Stimulated activated CD4-positive, alpha-beta T cell treated with anti-CD3 and anti-CD28 coated beads, Interleukin-12 subunit alpha, Interleukin-12 subunit beta, amount 100 ng/mL, for 4 hours (primary cell): Measurements from ENCODE around the gene TXLNA.

Experiments
- DNase-seq: peaks from one replicate; pipeline ENCODE4 v3.0.0-alpha.2; 2020

TXLNA gene

GRCh38 chr1:32215629-32216480, 36.4 kb downstream of the TXLNA start:
- DNase-seq: peak; percentile 51

GRCh38 chr1:32216566-32216965, 37.1 kb downstream of the TXLNA start:
- DNase-seq: no peak

DNA sequence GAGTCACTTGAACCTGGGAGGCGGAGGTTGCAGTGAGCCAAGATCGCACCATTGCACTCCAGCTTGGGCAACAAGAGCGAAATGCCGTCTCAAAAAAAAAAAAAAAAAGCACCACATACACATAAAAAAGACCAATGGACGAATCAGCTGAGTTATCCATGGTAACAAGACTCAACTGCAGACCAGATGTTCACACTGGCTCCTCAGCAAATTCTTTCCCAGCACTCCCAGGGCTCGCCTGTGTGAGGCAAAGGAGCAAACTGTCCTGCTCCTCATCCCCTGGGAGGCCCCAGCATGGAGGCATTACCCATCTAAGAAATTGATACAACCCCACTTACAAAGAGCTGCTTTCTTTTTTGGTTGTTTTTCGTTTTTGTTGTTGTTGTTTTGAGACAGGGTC, 39.5 kb downstream of the TXLNA start:
- no peak for DNase-seq

DNA sequence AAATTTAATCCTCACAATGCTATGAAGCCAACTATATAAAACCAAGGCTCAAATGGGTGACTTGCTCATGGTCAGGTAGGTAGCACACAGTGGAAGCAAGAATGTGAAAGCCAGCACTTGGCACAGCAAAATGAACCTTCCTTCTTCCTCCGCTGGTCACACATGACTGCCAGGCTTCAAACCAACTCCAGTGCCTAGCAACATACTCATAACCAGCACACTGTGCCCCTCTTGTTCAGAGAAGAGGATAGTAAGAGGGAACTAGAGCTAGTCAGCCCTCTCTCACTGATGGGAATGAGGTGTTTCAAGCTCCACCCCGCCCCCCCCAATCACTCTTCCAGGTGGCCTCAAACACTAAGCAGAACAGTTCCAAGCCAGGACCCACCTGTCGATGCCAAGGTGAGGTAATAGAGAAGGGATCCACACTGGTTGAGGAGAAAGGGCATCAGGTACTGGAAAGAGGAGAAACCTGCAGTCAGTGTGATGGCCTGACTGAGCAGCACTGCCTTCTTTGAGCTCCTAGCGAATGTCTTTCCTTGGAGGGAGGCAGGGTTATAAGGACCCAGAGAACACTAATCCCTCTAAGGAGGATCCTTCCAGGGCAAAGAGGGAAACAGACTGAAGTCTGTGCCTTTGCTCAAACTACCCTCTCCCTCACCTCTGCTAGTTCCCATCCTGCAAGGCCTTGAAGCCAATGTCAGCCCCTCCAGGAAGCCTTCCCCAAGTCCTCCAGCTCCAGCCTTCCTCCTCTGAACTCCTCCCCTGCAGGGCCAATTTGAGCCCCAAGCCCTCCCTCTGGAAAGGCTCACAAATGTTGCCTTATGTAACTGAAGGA, 41.5 kb downstream of the TXLNA start:
- no peak for DNase-seq

DNA sequence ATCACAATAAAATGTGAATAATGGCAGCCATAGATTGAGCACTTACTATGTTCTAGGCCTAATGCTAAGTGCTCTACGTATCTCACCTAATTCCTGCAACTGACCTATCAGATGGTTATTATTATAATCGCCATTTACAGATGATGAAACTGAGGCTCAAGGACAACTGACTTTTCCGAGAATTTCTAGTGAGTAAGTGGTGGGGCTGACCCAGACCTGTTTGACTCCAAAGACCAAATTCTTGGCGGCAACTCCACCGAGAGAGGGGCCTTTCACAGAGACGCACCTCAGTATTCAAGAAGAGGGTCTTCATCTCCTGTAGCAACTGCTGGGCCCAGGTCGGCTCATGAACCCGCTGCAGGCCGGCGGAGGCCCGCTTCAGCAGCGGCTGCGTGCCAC, 42.1 kb downstream of the TXLNA start:
- DNase-seq: no peak

DNA sequence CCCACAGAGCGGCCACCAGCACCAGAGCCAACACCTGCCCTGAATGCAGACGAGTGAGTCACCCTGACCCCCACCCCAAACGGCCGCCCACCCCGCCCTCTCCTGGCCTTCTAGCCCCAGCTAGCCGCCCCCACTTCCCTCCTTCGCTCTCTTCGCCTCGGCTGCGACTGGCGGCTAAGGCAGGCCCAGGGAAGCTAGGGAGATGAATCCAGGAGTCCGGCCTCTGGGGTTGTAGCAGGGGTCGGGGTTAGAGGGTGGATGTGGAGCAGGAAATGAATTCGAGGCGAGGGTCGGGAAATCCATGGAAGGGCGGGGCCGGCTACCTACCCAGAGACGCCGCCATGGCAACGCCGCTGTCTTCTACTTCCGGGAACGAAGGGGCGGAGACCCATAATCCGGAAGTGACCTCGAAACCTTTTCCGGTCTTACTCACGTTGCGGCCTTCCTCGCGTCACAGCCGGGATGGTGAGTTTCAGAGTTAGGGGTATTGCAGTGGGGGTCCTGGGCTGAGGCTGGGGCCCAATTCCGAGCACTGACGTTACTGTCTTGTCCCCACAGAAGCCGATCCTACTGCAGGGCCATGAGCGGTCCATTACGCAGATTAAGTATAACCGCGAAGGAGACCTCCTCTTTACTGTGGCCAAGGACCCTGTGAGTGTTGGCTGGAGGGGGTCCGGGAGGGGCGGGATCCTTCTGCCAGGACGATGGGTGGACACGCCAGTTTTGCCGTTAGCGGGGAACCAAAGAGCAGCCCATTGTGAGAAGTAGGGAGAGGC, 42.7 kb downstream of the TXLNA start, which contains the start of the genes EIF3I and TMEM234:
Gene EIF3I, plus strand, starts transcription at position 428 of the 776 bp plus-strand sequence. Its CDS starts 35 bp downstream, at position 463.
Gene TMEM234, minus strand, starts transcription at position 374 of the 776 bp plus-strand sequence. Its CDS starts 31 bp downstream, at position 343.
- DNase-seq: peak; percentile 85

- no peak for DNase-seq
Observed at GRCh38 chr1:32223683-32224082, 44.2 kb downstream of the TXLNA start.

DNA sequence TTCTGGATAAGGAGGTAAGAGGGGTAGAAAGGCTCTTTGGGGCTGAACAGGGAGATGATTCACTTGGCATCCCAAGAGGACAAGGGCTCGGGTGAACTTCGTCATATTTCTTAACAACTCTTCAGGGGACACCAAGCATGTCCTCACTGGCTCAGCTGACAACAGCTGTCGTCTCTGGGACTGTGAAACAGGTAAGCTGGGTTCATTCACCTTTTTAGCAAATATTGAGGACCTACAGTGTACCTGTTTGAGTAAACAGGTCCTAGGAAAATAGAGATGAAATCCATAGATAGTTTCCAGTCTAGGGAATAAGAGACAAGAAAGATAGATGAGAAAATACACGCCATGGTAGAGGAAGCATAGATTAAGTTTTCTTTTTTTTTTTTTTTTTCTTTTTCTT, 44.8 kb downstream of the TXLNA start:
- DNase-seq: no peak

DNA sequence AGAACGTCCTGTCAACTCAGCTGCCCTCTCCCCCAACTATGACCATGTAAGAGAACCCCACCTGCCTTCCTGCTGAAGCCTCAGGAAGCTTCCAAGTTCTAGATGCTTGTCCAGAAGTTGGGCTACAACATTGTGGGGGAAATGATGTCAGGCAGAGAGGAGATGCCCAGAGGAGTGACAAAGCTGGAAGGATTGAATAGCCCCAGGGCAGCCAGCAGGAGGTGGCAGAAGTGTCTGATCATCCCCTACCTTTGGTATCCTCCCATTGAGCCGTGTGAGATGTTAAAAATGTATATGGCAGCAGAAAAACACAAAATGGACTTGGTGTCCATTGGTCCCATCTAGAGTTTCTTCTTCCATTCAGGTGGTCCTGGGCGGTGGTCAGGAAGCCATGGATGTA, 49.3 kb downstream of the TXLNA start:
- no peak for DNase-seq

DNA sequence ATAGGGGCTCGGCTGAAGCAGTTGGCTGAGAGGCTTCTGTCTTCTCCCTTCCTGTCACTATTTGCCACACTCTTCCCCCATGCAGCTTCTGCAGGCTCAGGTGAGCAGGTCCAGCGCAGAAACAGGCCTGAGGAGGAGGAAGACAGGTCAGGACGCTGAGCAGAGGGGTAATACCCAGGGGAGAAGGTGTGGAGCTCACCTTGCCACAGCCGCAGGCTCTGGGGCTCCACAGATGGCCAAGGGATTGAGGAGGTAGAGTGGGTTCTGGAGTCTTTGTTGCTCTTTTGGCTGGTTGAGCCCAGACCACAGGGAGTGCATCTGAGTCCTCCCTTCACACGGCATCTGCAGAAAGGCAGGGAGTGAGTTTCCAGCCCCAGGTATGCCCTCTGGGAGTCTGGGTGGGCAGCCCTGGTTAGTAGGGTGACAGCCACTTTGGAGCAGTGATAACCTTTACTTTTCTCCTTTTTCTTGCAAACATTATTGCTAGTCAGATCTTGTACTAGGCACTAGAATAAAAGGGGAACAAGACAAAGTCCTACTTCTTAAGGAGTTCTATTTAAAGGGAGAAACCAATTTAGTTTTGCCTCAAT, 52.5 kb downstream of the TXLNA start:
- DNase-seq: no peak

- no peak for DNase-seq
Observed at GRCh38 chr1:32232558-32233304, 53.3 kb downstream of the TXLNA start.

DNA sequence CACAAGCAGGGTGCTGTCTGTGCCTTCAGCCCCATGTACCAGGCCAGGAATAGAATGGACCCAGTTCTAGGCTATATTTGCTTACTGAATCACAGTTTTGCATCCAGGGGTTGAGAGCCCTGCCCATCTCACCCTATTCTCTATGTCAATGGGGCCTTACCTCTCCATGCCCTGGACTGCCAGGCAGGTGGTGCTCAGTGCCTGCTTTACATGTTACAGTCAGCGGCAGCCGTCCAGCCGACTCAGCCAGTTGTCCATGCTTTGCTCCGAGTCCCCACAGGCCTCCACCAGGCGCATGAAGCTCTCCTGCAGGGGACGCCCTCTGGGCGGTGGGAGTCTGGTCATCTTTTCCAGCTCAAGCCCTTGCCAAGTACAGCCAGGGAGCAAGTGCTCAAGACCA, 55.3 kb downstream of the TXLNA start:
- DNase-seq: no peak

- no peak for DNase-seq
Observed at GRCh38 chr1:32239337-32239736, 59.9 kb downstream of the TXLNA start.

GRCh38 chr1:32239790-32240139, 60.3 kb downstream of the TXLNA start:
- no peak for DNase-seq

DNA sequence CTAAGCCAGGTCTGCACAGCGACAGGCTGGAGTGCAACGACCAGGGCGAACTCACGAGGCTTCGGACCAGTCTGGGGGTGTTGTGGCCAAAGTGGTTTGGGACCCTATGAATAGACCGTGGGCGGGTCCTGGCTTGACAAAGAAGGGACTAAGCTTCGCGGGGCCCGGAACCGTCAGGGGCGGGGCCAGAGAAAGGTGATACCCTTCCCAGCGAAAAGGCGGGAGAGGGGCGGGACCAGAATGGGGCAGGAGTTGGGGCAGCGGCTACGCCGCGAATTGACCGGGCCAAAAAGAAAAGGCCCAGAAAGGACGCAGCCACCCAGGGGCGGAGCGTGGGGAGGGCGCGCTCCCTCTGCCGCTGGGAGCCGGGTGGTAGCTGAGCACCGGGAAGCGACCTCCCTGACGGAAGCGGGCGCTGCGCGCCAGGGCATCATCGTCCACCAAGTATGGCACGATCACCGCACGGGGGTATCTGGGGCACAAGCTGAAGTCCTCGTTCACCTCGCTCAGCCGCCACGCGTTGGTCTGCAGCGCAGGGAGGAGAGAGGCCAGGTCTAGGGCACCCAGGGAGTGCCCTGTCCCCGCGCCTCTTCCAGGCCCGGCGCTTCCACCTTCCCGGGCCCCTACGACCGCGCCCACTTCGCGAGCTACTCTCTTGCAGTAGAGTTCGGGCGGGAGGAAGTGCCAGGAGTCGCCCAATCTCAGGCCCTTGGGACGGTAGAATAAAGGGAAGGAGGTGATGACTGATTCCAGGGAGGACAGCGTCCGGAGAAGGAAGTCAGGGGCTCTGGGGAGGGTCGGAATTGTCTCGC, 60.9 kb downstream of the TXLNA start:
- DNase-seq: peak; percentile 48

GRCh38 chr1:32241001-32241763, 61.7 kb downstream of the TXLNA start:
- peak; percentile 47 for DNase-seq

DNA sequence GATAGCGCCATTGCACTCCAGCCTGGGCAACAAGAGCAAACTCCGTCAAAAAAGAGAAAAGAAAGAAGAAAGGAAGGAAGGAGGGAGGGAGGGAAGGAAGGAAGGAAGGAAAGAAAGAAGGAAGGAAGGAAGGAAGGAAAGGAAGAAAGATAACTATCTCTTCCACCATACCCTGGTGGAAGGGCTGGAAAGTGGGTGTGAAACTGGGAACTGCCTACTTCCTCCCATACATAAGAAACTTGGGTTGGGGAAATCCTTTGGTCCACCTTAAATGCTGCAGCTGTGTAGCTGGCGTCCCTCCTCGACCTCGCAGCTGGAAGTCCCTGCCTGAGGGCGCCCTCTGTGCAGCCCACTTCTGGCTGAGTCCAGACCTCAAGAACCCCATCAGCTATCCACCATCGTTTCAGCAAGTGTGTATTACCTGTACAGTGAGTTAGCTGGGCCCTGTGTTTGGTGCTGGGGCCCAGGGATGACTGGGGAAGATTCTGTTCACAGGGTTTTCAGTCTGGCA, 62.9 kb downstream of the TXLNA start:
- no peak for DNase-seq

GRCh38 chr1:32246888-32247273, 67.4 kb downstream of the TXLNA start, which contains the start of gene FAM167B:
Gene FAM167B (plus strand): TSS chr1:32247222. CDS start chr1:32247422, 200 bp downstream.
- DNase-seq: no peak

DNA sequence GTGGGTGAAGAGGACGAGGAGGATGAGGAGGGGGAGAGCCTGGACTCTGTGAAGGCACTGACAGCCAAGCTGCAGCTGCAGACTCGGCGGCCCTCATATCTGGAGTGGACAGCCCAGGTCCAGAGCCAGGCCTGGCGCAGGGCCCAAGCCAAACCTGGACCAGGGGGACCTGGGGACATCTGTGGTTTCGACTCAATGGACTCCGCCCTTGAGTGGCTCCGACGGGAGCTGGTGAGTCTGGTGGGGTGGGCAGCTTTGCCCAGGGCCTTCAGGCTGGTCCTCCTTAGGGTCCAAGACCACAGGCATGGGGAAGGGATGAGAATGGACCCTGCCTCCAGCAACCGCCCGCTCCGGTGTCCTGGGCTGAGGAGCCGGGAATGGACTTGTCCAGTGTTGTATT, 68.0 kb downstream of the TXLNA start:
- DNase-seq: no peak
